KG1 (cell line): ENCODE measurements around the gene HSPA2.
"Not testable (repeated sequence)": the region's sequence is repeated elsewhere in the genome, so short reads cannot be mapped to it uniquely, and the experiment has no call there.

Source experiments
- DNase-seq: peaks from one replicate; lab custom pipeline; 2025; lab: John Stamatoyannopoulos, UW

Gene HSPA2

GRCh38 chr14:64515053-64515452, 25.5 kb upstream of the HSPA2 start:
- DNase-seq: no peak

DNA sequence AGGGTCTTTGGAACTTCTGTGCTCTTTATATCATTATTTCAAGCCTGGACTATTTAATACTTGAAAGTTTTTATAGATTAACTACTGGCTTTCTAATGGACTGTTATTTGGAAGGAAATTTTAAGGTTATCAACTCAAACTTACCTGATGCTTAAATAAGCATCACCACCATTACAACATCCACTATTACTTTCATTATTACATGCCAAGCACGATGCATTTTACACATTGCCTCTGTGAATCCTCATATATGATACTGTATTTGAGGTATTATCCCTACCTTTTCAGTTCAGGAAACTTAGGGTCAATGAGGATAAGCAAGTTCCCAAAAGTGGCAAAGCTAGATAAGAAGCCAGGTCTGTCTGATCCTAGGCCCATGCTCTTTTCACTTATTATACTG, 23.6 kb upstream of the HSPA2 start:
- no peak for DNase-seq

- DNase-seq: not testable (repeated sequence)
These were observed 22.9 kb upstream of the HSPA2 start for GRCh38 chr14:64517667-64518066.

GRCh38 chr14:64518229-64518628, 22.3 kb upstream of the HSPA2 start:
- DNase-seq: no peak

DNA sequence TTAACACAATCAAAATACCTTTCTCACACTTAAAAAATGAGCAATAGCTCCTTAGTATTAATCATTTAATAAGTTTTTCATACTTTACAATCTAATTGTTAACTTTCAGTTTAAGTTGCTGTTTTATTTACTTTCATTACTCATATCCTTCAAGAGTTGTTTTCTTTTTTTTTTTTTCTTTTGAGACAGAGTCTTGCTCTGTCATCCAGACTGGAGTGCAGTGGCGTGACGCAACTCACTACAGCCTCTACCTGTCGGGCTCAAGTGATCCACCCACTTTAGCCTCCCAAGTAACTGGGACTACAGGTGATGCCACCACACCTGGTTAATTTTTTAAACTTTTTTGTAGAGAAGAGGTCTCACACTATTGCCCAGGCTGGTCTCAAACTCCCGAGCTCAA, 19.8 kb upstream of the HSPA2 start:
- DNase-seq: no peak

DNA sequence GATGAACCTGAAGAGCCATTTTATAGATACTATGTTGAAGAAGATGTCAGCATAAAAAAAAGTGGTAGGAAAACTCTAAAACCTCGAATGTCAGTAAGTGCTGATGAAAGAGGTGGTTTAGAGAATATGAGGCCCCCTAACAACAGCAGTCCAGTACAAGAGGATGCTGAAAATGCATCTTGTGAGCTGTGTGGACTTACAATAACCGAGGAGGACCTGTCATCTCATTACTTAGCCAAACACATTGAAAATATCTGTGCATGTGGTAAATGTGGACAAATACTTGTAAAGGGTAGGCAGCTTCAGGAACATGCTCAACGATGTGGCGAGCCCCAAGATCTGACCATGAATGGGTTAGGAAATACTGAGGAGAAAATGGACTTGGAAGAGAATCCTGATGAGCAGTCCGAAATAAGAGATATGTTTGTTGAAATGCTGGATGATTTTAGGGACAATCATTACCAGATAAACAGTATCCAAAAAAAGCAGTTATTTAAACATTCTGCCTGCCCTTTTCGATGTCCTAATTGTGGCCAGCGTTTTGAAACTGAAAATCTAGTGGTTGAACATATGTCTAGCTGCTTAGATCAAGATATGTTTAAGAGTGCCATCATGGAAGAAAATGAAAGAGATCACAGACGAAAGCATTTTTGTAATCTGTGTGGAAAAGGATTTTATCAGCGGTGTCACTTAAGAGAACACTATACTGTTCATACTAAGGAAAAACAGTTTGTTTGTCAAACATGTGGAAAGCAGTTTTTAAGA, 17.8 kb upstream of the HSPA2 start:
- no peak for DNase-seq

DNA sequence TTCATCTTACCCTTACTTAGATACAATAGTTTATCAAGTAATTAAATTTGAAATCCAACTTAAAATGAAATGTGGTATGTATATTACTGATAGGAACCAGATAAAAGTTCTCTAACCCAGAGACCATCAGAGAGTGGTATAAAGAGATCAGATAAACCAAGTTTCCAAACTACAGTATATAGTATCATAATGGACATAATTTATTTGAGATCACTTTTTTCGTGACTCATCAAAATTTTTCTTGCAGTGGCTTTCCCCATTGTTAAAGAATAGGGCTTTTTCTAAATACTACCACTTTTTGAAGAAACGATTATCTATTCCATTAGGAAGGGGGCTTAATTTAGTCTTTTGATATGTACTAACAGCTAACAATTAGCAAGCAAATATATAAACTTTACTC, 15.2 kb upstream of the HSPA2 start:
- no peak for DNase-seq

DNA sequence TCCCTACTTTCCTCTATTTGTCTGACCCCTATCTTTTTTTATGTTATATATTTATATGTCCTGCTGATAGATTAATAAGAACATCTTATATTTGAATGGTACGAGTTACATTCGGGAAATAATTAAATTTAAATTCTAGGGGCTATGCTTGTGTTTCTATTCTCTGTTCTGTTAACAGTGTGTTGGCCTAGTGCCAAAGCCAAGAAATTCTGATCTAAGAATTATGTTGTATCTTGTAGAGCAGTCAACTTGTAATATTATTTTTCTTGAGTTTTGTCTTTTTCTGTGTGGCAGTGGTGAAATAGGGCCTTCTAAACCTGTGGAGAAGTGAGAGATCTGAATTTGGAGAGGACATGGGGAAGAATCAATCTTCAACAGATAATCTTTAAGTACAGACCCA, 9.0 kb upstream of the HSPA2 start:
- no peak for DNase-seq

GRCh38 chr14:64536488-64537245, 3.9 kb upstream of the HSPA2 start:
- DNase-seq: no peak

GRCh38 chr14:64541261-64541971, 875 bp downstream of the HSPA2 start:
- DNase-seq: no peak

DNA sequence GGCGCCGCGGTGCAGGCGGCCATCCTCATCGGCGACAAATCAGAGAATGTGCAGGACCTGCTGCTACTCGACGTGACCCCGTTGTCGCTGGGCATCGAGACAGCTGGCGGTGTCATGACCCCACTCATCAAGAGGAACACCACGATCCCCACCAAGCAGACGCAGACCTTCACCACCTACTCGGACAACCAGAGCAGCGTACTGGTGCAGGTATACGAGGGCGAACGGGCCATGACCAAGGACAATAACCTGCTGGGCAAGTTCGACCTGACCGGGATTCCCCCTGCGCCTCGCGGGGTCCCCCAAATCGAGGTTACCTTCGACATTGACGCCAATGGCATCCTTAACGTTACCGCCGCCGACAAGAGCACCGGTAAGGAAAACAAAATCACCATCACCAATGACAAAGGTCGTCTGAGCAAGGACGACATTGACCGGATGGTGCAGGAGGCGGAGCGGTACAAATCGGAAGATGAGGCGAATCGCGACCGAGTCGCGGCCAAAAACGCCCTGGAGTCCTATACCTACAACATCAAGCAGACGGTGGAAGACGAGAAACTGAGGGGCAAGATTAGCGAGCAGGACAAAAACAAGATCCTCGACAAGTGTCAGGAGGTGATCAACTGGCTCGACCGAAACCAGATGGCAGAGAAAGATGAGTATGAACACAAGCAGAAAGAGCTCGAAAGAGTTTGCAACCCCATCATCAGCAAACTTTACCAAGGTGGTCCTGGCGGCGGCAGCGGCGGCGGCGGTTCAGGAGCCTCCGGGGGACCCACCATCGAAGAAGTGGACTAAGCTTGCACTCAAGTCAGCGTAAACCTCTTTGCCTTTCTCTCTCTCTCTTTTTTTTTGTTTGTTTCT, 1.7 kb downstream of the HSPA2 start:
- no peak for DNase-seq

DNA sequence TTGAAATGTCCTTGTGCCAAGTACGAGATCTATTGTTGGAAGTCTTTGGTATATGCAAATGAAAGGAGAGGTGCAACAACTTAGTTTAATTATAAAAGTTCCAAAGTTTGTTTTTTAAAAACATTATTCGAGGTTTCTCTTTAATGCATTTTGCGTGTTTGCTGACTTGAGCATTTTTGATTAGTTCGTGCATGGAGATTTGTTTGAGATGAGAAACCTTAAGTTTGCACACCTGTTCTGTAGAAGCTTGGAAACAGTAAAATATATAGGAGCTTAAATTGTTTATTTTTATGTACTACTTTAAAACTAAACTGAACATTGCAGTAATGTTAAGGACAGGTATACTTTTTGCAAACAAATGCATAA, 2.3 kb downstream of the HSPA2 start:
- DNase-seq: no peak

- no peak for DNase-seq
These were observed 4.2 kb downstream of the HSPA2 start for GRCh38 chr14:64544607-64545312.

DNA sequence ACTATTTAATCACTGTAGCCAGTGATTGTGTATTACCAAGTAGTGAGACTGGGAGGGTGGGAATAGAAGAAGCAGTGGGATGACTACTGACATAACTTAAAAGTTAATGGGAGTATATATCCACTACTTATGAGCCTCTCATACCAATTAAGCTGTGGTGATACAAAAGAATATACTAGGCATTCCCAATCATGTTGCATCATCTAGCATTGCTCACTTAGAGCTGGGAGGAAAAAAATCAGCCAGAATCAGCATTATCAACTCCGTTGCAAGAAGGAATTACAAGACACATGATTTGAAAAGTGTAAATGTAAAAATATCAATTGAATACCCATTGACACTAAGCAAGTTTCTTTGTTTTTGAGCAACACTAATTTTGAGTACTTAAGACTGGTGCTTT, 8.5 kb downstream of the HSPA2 start:
- DNase-seq: no peak

GRCh38 chr14:64549791-64550620, 9.5 kb downstream of the HSPA2 start, which contains the start of gene PPP1R36:
Gene PPP1R36 (plus strand): TSS chr14:64549961. CDS start chr14:64549998, 37 bp downstream.
- DNase-seq: no peak

DNA sequence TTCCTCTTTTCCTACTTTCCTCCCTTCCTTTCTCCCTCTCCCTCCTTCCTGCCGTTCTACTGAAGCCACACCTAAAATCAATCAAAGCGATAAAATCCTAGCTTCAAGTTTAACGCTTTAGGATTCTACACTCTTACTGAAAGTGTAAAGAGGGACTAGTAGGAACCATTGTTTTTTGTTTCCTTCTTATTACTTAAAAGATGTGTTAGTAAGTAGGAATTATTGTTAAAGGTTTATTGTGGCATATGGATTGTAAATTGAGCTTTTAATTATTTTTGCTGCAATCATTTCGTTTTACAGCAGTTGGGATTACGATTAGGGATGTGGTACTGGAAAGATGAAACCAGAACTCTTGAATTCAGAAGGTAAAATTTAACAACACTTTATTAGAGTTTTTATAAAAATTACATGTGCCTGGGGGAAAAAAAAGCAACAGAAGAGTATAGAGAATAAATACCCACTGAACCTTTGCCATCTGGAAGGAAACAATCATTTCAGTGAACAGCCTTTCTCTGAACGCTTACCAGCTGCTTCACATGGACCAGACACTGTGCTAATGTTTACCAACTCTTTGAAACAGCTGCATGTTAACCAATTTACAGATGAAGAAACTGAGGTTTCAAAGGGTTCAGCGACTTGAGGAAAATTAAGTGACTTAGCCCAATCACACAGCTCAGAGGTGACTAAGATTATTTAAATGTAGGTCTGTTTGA, 10.2 kb downstream of the HSPA2 start:
- no peak for DNase-seq

DNA sequence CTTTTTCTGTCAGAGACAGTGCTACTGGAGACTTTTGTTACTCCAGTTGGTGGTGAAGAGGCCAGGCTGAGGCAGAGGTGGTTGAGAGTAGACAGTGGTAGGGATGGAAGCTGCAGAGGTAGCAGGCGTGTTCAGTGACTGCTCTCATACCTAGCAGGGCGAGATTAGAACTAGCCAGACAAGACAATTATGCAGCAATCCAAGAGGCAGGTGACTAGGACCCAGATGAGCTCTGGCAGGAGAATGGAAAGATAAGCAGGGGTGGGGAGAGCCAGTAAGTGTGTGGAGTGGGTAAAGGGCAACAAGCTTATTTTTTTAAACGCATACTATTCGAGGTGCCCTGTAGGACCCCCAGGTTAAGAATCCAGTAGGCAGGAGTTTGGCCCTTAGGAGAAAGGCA, 14.0 kb downstream of the HSPA2 start:
- DNase-seq: no peak

DNA sequence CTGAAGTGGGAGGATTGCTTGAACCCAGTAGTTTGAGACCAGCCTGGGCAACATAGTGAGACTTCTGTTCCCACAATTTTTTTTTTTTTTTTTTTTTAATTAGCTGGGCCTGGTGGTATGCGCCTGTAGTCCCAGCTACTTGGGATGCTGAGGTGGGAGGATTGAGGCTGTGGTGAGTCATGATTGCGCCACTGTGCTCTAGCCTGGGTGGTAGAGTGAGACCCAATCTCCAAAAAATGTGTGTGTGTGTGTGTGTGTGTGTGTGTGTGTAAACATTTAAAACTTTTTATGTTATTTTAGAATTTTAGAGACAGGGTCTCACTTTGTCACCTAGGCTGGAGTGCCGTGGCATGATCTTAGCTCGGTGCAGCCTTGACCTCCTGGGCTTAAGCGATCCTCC, 16.0 kb downstream of the HSPA2 start:
- DNase-seq: no peak

DNA sequence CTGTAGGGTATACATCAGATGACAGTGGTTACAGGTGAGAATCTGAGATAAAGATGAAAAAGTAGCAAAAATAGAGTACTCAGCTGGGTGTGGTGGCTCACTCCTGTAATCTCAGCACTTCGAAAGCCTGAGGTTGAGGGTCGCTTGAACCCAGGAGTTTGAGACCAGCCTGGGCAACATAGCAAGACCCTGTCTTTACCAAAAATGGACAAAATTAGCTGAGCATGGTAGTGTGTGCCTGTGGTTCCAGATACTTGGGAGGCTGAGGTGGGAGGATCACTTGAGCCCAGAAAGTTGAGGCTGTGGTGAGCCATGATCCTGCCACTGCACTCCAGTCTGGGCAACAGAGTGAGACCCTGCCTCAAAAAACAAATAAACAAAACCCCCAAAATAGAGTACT, 17.7 kb downstream of the HSPA2 start:
- not testable (repeated sequence) for DNase-seq

DNA sequence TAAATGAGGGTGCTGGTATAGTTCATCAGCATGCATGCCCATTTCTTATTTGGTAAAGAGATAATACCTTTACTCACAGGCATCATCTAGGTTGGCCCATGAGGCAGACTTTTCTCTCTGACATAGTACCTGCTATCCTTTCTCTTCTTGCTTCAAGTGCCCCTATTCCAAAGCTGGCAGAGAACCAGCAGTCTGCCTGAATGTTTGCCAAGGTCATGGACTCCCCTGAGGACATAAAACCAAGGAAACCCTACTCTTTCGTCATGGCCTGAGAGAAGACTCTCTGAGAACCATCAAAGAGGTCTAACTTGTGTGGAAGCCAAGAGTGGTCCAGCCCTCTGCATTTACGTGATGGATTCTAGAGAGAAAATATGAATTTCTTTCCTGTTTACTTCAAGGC, 21.1 kb downstream of the HSPA2 start:
- no peak for DNase-seq
